ENCODE measurements around the gene MRAS. TPM values are rescaled to one million over a fixed set of nuclear protein-coding genes. Genes with fewer than 3 reads are reported as not detected.

Gene MRAS
- polyA plus RNA-seq, 1 of the 3 experiments (the other 2 are of a cell fraction) = 25.0 TPM

DNA sequence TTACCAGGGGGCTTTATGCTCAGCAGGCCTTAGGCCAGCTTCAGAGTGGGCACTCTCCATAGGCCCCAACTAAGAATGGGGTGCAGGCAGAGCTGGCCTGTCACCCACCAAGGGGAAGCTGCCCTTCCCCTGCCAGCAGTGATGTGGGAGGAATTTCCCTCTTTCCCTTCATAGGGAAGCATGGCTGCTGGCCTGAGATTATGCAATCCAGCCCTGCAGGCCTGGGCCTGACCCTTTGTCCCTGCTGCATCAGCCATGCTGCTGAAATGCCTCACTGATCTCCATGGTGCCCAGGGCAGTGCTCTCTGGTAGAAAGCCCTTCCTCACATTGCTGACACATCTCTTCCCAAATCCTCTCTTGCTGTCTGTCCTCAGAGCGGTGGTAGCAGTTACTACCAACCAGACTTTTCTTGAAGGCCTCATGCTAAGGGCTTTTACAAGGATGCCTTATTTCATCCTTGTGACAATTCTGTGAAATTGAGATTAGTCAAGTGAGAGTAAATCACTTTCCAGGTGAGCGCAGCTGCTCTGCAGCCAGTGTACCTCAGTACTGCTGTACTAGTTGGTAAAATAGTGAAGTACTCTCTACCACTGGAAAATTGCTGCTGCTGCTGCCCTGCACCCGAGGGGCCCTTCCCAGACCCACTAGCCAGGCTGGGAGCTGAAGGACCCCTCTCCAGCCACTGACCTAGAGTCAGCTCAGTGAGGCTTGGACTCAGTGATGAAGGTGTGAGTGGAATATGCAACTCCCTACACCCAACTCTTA is 33.8 kb downstream of the MRAS start:
- Histone ChIP-seq H3K9me3 (no peaks in the 10 kb centered on the region), H2AFZ (ENCODE audit: low read depth) (no peak overlapping the region), H3K9ac (no peak overlapping the region), H3K4me1 (ENCODE audit: control insufficient read depth in 1 of 2, insufficient read depth in 2 of 2, low read depth in 1 of 2, low read length in 1 of 2) (peaks cover 0 to 2% of the 10 kb centered on the region in 2 experiments; a peak in 1 of 4 replicates), H3K79me2 (ENCODE audit: insufficient read depth) (peaks cover 6% of the 10 kb centered on the region; the same call in 1 of the 2 replicates), H4K20me1 (ENCODE audit: insufficient read depth) (no peaks in the 10 kb centered on the region), H3K4me3 (ENCODE audit: low read depth in 2 of 2, low read length in 1 of 2) (no peak overlapping the region), H3K9me2 (no peaks in the 10 kb centered on the region), H3F3A (replicated peaks; ENCODE audit: insufficient read depth) (no peaks in the 10 kb centered on the region), H3K27me3 (ENCODE audit: insufficient read depth) (no peaks in the 10 kb centered on the region), H3K27ac (ENCODE audit: low read depth in 2 of 2, low read length in 1 of 2) (no peak overlapping the region), H3K4me2 (no peak overlapping the region), H3K36me3 (replicated peaks in 1 of 2; ENCODE audit: control insufficient read depth in 1 of 2, insufficient read depth in 2 of 2, low read length in 1 of 2) (no peaks in the 10 kb centered on the region)
- no peak for DNase-seq
- ChIA-PET CTCF (interaction anchor here (1.0 kb wide), 1 partner anchor 10 kb away, joined by 4 read pairs; no protein-coding TSS in a partner anchor), POLR2A (no interaction called here)
- TF ChIP-seq IRF3 (IDR thresholded peaks at IDR 0.05; ENCODE audit: low read depth, low read length) = no peak
- TF ChIP-seq, protein P1, sequence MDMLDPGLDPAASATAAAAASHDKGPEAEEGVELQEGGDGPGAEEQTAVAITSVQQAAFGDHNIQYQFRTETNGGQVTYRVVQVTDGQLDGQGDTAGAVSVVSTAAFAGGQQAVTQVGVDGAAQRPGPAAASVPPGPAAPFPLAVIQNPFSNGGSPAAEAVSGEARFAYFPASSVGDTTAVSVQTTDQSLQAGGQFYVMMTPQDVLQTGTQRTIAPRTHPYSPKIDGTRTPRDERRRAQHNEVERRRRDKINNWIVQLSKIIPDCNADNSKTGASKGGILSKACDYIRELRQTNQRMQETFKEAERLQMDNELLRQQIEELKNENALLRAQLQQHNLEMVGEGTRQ (IDR thresholded peaks at IDR 0.05; ENCODE audit: borderline replicate concordance, low read depth, low read length) = no peak
- 81% methylated on average over 3 of the region's 3 CpGs for WGBS (ENCODE audit: low lambda C conversion rate)

- ChIA-PET POLR2A (no interaction called here), CTCF (no interaction called here)
- no peaks in the 10 kb centered on the region for H3F3A ChIP-seq (replicated peaks; ENCODE audit: insufficient read depth)
- H3K4me2 ChIP-seq = no peak overlapping the region
- no peak overlapping the region for H3K27ac ChIP-seq (ENCODE audit: low read depth in 2 of 2, low read length in 1 of 2)
- H3K9me3 ChIP-seq = no peaks in the 10 kb centered on the region
- H2AFZ ChIP-seq (ENCODE audit: low read depth) = no peak overlapping the region
- no peak overlapping the region for H3K4me3 ChIP-seq (ENCODE audit: low read depth in 2 of 2, low read length in 1 of 2)
- WGBS (ENCODE audit: low lambda C conversion rate) = 91% methylated on average over 10 of the region's 10 CpGs
- H3K79me2 ChIP-seq (ENCODE audit: insufficient read depth) = peaks cover 6% of the 10 kb centered on the region; the same call in 1 of the 2 replicates
- no peaks in the 10 kb centered on the region for H3K27me3 ChIP-seq (ENCODE audit: insufficient read depth)
- no peak overlapping the region for H3K9ac ChIP-seq
- no peak for DNase-seq
- H3K4me1 ChIP-seq (ENCODE audit: control insufficient read depth in 1 of 2, insufficient read depth in 2 of 2, low read depth in 1 of 2, low read length in 1 of 2) = peaks cover 0 to 2% of the 10 kb centered on the region in 2 experiments; a peak in 1 of 4 replicates
- H4K20me1 ChIP-seq (ENCODE audit: insufficient read depth) = no peaks in the 10 kb centered on the region
- no peaks in the 10 kb centered on the region for H3K36me3 ChIP-seq (replicated peaks in 1 of 2; ENCODE audit: control insufficient read depth in 1 of 2, insufficient read depth in 2 of 2, low read length in 1 of 2)
- no peaks in the 10 kb centered on the region for H3K9me2 ChIP-seq
- TF ChIP-seq RCOR1 (IDR thresholded peaks at IDR 0.05; ENCODE audit: low read length) (no peak), JUND (IDR thresholded peaks at IDR 0.05) (no peak), ELF1 (IDR thresholded peaks at IDR 0.05) (no peak), RFX5 (IDR thresholded peaks at IDR 0.05; ENCODE audit: low read length) (no peak), MXI1 (IDR thresholded peaks at IDR 0.05; ENCODE audit: low read depth, low read length) (no peak), GABPA (IDR thresholded peaks at IDR 0.05; ENCODE audit: low read depth) (no peak), USF1 (IDR thresholded peaks at IDR 0.05; ENCODE audit: borderline replicate concordance, low read depth) (no peak), NRF1 (IDR thresholded peaks at IDR 0.05; ENCODE audit: low read depth, low read length) (no peak), POLR2AphosphoS5 (IDR thresholded peaks at IDR 0.05; ENCODE audit: low read depth, low read length) (no peak), GATA2 (CRISPR knock-in tag; IDR thresholded peaks at IDR 0.05) (no peak), YY1 (IDR thresholded peaks at IDR 0.05; ENCODE audit: low read depth) (no peak)
- TF ChIP-seq, protein P2, sequence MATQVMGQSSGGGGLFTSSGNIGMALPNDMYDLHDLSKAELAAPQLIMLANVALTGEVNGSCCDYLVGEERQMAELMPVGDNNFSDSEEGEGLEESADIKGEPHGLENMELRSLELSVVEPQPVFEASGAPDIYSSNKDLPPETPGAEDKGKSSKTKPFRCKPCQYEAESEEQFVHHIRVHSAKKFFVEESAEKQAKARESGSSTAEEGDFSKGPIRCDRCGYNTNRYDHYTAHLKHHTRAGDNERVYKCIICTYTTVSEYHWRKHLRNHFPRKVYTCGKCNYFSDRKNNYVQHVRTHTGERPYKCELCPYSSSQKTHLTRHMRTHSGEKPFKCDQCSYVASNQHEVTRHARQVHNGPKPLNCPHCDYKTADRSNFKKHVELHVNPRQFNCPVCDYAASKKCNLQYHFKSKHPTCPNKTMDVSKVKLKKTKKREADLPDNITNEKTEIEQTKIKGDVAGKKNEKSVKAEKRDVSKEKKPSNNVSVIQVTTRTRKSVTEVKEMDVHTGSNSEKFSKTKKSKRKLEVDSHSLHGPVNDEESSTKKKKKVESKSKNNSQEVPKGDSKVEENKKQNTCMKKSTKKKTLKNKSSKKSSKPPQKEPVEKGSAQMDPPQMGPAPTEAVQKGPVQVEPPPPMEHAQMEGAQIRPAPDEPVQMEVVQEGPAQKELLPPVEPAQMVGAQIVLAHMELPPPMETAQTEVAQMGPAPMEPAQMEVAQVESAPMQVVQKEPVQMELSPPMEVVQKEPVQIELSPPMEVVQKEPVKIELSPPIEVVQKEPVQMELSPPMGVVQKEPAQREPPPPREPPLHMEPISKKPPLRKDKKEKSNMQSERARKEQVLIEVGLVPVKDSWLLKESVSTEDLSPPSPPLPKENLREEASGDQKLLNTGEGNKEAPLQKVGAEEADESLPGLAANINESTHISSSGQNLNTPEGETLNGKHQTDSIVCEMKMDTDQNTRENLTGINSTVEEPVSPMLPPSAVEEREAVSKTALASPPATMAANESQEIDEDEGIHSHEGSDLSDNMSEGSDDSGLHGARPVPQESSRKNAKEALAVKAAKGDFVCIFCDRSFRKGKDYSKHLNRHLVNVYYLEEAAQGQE (IDR thresholded peaks at IDR 0.05; ENCODE audit: low read depth, low read length) = no peak
- TF ChIP-seq, protein P3, sequence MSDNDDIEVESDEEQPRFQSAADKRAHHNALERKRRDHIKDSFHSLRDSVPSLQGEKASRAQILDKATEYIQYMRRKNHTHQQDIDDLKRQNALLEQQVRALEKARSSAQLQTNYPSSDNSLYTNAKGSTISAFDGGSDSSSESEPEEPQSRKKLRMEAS (IDR thresholded peaks at IDR 0.05; ENCODE audit: low read depth) = no peak
- TF ChIP-seq, protein P4, sequence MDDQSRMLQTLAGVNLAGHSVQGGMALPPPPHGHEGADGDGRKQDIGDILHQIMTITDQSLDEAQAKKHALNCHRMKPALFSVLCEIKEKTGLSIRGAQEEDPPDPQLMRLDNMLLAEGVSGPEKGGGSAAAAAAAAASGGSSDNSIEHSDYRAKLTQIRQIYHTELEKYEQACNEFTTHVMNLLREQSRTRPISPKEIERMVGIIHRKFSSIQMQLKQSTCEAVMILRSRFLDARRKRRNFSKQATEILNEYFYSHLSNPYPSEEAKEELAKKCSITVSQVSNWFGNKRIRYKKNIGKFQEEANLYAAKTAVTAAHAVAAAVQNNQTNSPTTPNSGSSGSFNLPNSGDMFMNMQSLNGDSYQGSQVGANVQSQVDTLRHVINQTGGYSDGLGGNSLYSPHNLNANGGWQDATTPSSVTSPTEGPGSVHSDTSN (IDR thresholded peaks at IDR 0.05) = no peak
- TF ChIP-seq, protein P1 (IDR thresholded peaks at IDR 0.05; ENCODE audit: borderline replicate concordance, low read depth, low read length) = no peak
These were observed 35.5 kb downstream of the MRAS start for GRCh38 chr3:138383715-138384465.

Data from SK-N-SH (cell line).